HepG2 (cell line): ENCODE data around the gene IFIT2. TPM values are rescaled to one million over a fixed set of nuclear protein-coding genes. Genes with fewer than 3 reads are reported as not detected.

Source experiments
- ATAC-seq: fragments of 200-7000 bp; cut with Tn5 transposase; 3 replicates; pipeline ENCODE4 v1.9.1; 2020; ENCODE audit warnings: mild to moderate bottlenecking, moderate library complexity
- BruUV-seq: library from RNA; stranded (reverse); fragments of 400-500 nt; replicated peaks from 2 replicates; lab custom pipeline; 2021; lab: Mats Ljungman, UMichigan
- CTCF ChIA-PET: fragments of 300-600 bp; formaldehyde crosslinking; extraction: SDS; loops from one replicate; lab custom pipeline; 2021; ENCODE audit warnings: low total read pairs, inconsistent platforms, low intra/inter-chr PET ratio; lab: Yijun Ruan, JAX
- POLR2A ChIA-PET: fragments of 350-600 bp; sonication (Branson Sonifier 250); formaldehyde crosslinking; loops from one replicate; lab custom pipeline; 2020; ENCODE audit warnings: antibody characterized with exemption, inconsistent platforms; lab: Yijun Ruan, JAX
- DNase-seq: peaks from one replicate; pipeline ENCODE4 v3.0.0-alpha.2; 2015; ENCODE audit warnings: low spot score
- FAIRE-seq: peaks from 3 replicates; lab custom pipeline; 2011; peaks lifted over from hg19 to GRCh38; lab: Jason Lieb, UNC
- H2AFZ ChIP-seq: one replicate; pipeline ENCODE4 v1.6.1; 2011; ENCODE audit warnings: low read length, inconsistent platforms
- H3K27ac ChIP-seq: fragments of 300-600 bp; 3 replicates; pipeline ENCODE4 v1.8.0; 2011; ENCODE audit warnings: mixed run types, mild to moderate bottlenecking, mixed read lengths, low read length, inconsistent platforms; ENCODE audit not compliant: insufficient read depth; ENCODE audit errors: extremely low read length
- H3K27me3 ChIP-seq, 2 experiments: fragments of 200-600 bp in 1 of 2; 2 replicates in 1 of 2; 3 replicates in 1 of 2; pipeline versions ENCODE4 v1.6.0 to v1.8.0; 2011; ENCODE audit warnings: low read length in 2 of 2, mild to moderate bottlenecking in 2 of 2, moderate library complexity in 2 of 2, inconsistent platforms in 1 of 2; ENCODE audit not compliant: insufficient read depth in 2 of 2, control insufficient read depth in 1 of 2
- H3K36me3 ChIP-seq, 2 experiments: fragments of 200-600 bp in 1 of 2; replicated peaks in 1 of 2; 2 replicates in 1 of 2; 3 replicates in 1 of 2; pipeline versions ENCODE4 v1.5.1 to v1.8.0; 2011; ENCODE audit warnings: low read length in 2 of 2, inconsistent platforms in 1 of 2; ENCODE audit not compliant: insufficient read depth in 2 of 2, control insufficient read depth in 1 of 2
- H3K4me1 ChIP-seq: 2 replicates; pipeline ENCODE4 v1.5.1; 2012; ENCODE audit warnings: low read length, inconsistent platforms; ENCODE audit not compliant: insufficient read depth
- H3K4me2 ChIP-seq: 2 replicates; pipeline ENCODE4 v1.6.0; 2011; ENCODE audit warnings: low read depth, low read length, inconsistent platforms
- H3K4me3 ChIP-seq, 3 experiments: fragments of 200-600 bp in 1 of 3; sonication (generic), shearing (Covaris generic) in 1 of 3; replicated peaks in 1 of 3; 2 replicates each; pipeline ENCODE4 v1.5.1; 2011 to 2016; ENCODE audit warnings: low read length in 3 of 3, inconsistent platforms in 2 of 3, low read depth in 2 of 3, mild to moderate bottlenecking in 2 of 3, control low read depth in 1 of 3, mixed read lengths in 1 of 3; ENCODE audit not compliant: insufficient read depth in 1 of 3
- H3K79me2 ChIP-seq: one replicate; pipeline ENCODE4 v1.6.1; 2011; ENCODE audit warnings: low read length, inconsistent platforms; ENCODE audit not compliant: insufficient read depth
- H3K9ac ChIP-seq: 2 replicates; pipeline ENCODE4 v1.6.0; 2011; ENCODE audit warnings: mild to moderate bottlenecking, low read depth, low read length, inconsistent platforms; ENCODE audit not compliant: insufficient read depth
- H3K9me3 ChIP-seq: 2 replicates; pipeline ENCODE4 v1.5.1; 2012; ENCODE audit warnings: mild to moderate bottlenecking, low read length
- H4K20me1 ChIP-seq: 2 replicates; pipeline ENCODE4 v1.6.0; 2011; ENCODE audit warnings: inconsistent platforms, mild to moderate bottlenecking, low read length, moderate library complexity; ENCODE audit not compliant: insufficient read depth
- CCDC6 ChIP-seq: sonication (generic); formaldehyde crosslinking; IDR thresholded peaks from 2 replicates; pipeline ENCODE4 v1.8.1; 2022; ENCODE audit warnings: mild to moderate bottlenecking, missing genetic modification reagents, moderate library complexity
- KAT7 ChIP-seq: IDR thresholded peaks from 2 replicates; pipeline ENCODE4 v1.6.1; 2018; ENCODE audit warnings: borderline replicate concordance, missing compliant biosample characterization
- KDM6A ChIP-seq: IDR thresholded peaks from 2 replicates; pipeline ENCODE4 v1.6.1; 2016; ENCODE audit warnings: low read depth
- MED8 ChIP-seq: sonication (generic); formaldehyde crosslinking; IDR thresholded peaks from 2 replicates; pipeline ENCODE4 v1.8.1; 2023; ENCODE audit warnings: mild to moderate bottlenecking, missing genetic modification reagents; ENCODE audit not compliant: insufficient replicate concordance
- PAX8 ChIP-seq: sonication (generic); formaldehyde crosslinking; IDR thresholded peaks from 2 replicates; pipeline ENCODE4 v1.8.0; 2022; ENCODE audit warnings: mild to moderate bottlenecking, missing genetic modification reagents, borderline replicate concordance
- RAD21 ChIP-seq: fragments of 450-650 bp; formaldehyde crosslinking; IDR thresholded peaks from 2 replicates; pipeline ENCODE4 v1.5.0; 2020; ENCODE audit warnings: mild to moderate bottlenecking
- SMARCE1 ChIP-seq: fragments of 450-650 bp; IDR thresholded peaks from 2 replicates; pipeline ENCODE4 v1.6.1; 2017; ENCODE audit warnings: borderline replicate concordance
- TMF1 ChIP-seq: sonication (generic); formaldehyde crosslinking; IDR thresholded peaks from 2 replicates; pipeline ENCODE4 v1.8.1; 2022; ENCODE audit warnings: low read depth, missing genetic modification reagents
- ZNF34 ChIP-seq: sonication (generic); formaldehyde crosslinking; IDR thresholded peaks from 2 replicates; pipeline ENCODE4 v1.4.0; 2020; ENCODE audit warnings: mild to moderate bottlenecking, missing genetic modification reagents, borderline replicate concordance
- ZNF709 ChIP-seq: sonication (generic); formaldehyde crosslinking; IDR thresholded peaks from 2 replicates; pipeline ENCODE4 v1.5.0; 2020; ENCODE audit warnings: mild to moderate bottlenecking, missing genetic modification reagents
- ZNF790 ChIP-seq: sonication (generic); formaldehyde crosslinking; IDR thresholded peaks from 2 replicates; pipeline ENCODE4 v1.8.0; 2022; ENCODE audit warnings: missing genetic modification reagents, mild to moderate bottlenecking, borderline replicate concordance
- WGBS: methylation state at CpG from one replicate; pipeline ENCODE4 v1.1.6; 2017; ENCODE audit warnings: low lambda C conversion rate; 5-methylcytosine and 5-hydroxymethylcytosine counted together
- in situ Hi-C: cut with HindIII; loops from 2 replicates; pipeline ENCODE4 v1.10.0; 2017; ENCODE audit warnings: low pct_unique_long_range_greater_than_20kb; ENCODE audit not compliant: extremely low pct_ligation_motif_present
- intact Hi-C: fragments of 100-400 bp; cut with micrococcal nuclease; formaldehyde crosslinking; loops from one replicate; pipeline ENCODE4 v1.10.0; 2022; ENCODE audit not compliant: unreplicated experiment
- polyA plus RNA-seq, 8 experiments: library from polyadenylated mRNA; depleted of rRNA in 3 of 8; stranded (reverse) in 7 of 8; unstranded in 1 of 8; fragments of >200 nt; fragmentation: Illumina TruSeq in 4 of 8; extraction: Trizol in 4 of 8; gene quantifications; 2 replicates each; pipeline versions ENCODE4 v1.2.1 to v1.2.3, GENCODE V29; 2011 to 2016; ENCODE audit warnings: low read depth in 4 of 8, missing spikeins in 1 of 8, mixed read lengths in 1 of 8; ENCODE audit not compliant: insufficient read depth in 1 of 8
- total RNA-seq, 5 experiments: library from RNA; depleted of rRNA; stranded (reverse); fragments of >200 nt; fragmentation: Illumina TruSeq; extraction: Trizol; gene quantifications; 2 replicates each; pipeline ENCODE4 v1.2.3, GENCODE V29; 2016; ENCODE audit warnings: low read depth in 1 of 5
- TF ChIP-seq, protein P1 (sequence below), 2 experiments: sonication (generic) in 1 of 2; formaldehyde crosslinking in 1 of 2; IDR thresholded peaks; 2 replicates each; pipeline versions ENCODE4 v1.4.0 to v1.6.1; 2018 to 2020; ENCODE audit warnings: missing genetic modification reagents in 2 of 2, borderline replicate concordance in 1 of 2, low read depth in 1 of 2, mild to moderate bottlenecking in 1 of 2, missing biosample characterization in 1 of 2
- TF ChIP-seq, protein P2 (sequence below): sonication (generic); formaldehyde crosslinking; IDR thresholded peaks from 2 replicates; pipeline ENCODE4 v1.8.1; 2023; ENCODE audit warnings: mild to moderate bottlenecking, missing genetic modification reagents

The IFIT2 gene
- total and polyA plus RNA-seq, 2 of the 13 experiments (the other 11 are each of a cell fraction or from before 2014, with no cell fraction given), result 0.04 to 0.15 TPM

DNA sequence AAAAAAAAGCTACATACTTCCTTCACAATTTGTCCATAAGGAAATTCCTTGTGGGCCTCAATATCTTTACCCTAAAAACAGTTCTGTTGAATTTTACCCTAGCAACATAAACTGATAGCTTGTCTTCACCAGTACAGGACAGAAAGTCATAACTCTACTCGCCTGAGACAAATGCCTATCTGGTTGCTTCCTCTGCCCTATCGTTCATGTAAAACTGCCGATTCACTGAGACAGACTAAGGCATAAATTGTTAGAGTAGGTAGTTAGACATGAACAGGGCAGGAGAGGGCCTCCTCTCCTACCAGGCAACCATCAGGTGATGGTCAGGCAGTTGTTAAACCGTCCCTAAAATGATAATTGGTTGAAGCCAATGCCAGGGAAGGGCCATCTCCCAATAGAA is 51.0 kb downstream of the IFIT2 start:
- Histone ChIP-seq H4K20me1 (no peaks in the 10 kb centered on the region), H3K36me3 (no peaks in the 10 kb centered on the region), H3K27me3 (no peaks in the 10 kb centered on the region), H3K4me1 (peaks cover 55% of the 10 kb centered on the region), H3K4me3 (no peak overlapping the region), H3K27ac (peak overlapping the region; percentile 17), H3K4me2 (no peak overlapping the region), H2AFZ (no peak overlapping the region), H3K9me3 (no peaks in the 10 kb centered on the region)
- no peak for FAIRE-seq
- ChIA-PET POLR2A (interaction anchor here (1.3 to 3.5 kb wide), 6 partner anchors 15 to 291 kb away, joined by 3 to 17 read pairs (median 7); partner anchors contain the start of genes IFIT1, IFIT2 and IFIT3), CTCF (no interaction called here)
- BruUV-seq, result no TSS peak
- no peak for TF ChIP-seq CCDC6 (CRISPR knock-in tag)
- TF ChIP-seq, all 625 proteins: peak for 0
- intact Hi-C loops (no loop called here), in situ Hi-C loops (no loop called here)
- 62% methylated on average over 4 of the region's 4 CpGs for WGBS
- Histone ChIP-seq H3K9ac (no peak overlapping the region), H3K79me2 (no peaks in the 10 kb centered on the region)
- DNase-seq (no peak), ATAC-seq (no peak)

DNA sequence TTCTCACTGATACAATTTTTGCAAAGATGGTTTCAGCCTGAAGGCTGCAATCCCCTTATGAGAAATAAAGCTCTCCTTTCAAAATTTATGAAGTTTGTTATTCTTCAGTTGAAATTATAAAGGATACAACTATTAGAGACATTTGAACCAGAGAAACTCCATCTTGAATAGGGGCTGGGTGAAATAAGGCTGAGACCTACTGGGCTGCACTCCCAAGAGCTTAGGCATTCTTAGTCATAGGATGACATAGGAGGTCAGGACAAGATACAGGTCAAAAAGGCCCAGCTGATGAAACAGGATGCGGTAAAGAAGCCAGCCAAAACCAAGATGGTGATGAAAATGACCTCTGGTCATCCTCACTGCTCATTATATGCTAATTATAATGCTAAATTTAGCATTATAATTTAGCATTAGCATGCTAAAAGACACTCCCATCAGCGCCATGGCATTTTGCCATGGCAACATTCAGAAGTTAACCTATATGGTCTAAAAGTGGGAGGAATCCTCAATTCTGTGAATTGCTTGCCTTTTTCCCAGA is 53.6 kb downstream of the IFIT2 start:
- H3K9ac ChIP-seq, result no peak overlapping the region
- no peak overlapping the region for H2AFZ ChIP-seq
- DNase-seq (no peak), FAIRE-seq (no peak), ATAC-seq (no peak)
- no peaks in the 10 kb centered on the region for H3K9me3 ChIP-seq
- ChIA-PET CTCF (no interaction called here), POLR2A (no interaction called here)
- no peak overlapping the region for H3K4me2 ChIP-seq
- TF ChIP-seq KDM6A (CRISPR knock-in tag) (no peak), SMARCE1 (no peak), MED8 (no peak), TMF1 (CRISPR knock-in tag) (no peak), PAX8 (no peak), ZNF790 (no peak), ZNF709 (CRISPR knock-in tag) (no peak), KAT7 (CRISPR knock-in tag) (no peak), ZNF34 (CRISPR knock-in tag) (no peak), RAD21 (CRISPR knock-in tag) (no peak)
- TF ChIP-seq, protein P1, sequence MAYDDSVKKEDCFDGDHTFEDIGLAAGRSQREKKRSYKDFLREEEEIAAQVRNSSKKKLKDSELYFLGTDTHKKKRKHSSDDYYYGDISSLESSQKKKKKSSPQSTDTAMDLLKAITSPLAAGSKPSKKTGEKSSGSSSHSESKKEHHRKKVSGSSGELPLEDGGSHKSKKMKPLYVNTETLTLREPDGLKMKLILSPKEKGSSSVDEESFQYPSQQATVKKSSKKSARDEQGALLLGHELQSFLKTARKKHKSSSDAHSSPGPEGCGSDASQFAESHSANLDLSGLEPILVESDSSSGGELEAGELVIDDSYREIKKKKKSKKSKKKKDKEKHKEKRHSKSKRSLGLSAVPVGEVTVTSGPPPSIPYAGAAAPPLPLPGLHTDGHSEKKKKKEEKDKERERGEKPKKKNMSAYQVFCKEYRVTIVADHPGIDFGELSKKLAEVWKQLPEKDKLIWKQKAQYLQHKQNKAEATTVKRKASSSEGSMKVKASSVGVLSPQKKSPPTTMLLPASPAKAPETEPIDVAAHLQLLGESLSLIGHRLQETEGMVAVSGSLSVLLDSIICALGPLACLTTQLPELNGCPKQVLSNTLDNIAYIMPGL (CRISPR knock-in tag; IDR thresholded peaks at IDR 0.05; ENCODE audit: borderline replicate concordance in 1 of 2, low read depth in 1 of 2), result no peak
- TF ChIP-seq, protein P2, sequence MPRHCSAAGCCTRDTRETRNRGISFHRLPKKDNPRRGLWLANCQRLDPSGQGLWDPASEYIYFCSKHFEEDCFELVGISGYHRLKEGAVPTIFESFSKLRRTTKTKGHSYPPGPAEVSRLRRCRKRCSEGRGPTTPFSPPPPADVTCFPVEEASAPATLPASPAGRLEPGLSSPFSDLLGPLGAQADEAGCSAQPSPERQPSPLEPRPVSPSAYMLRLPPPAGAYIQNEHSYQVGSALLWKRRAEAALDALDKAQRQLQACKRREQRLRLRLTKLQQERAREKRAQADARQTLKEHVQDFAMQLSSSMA (CRISPR knock-in tag), result no peak
- peaks cover 29% of the 10 kb centered on the region for H3K4me1 ChIP-seq
- H3K36me3 ChIP-seq, result no peaks in the 10 kb centered on the region
- no peak overlapping the region for H3K27ac ChIP-seq
- BruUV-seq, result no TSS peak
- H3K4me3 ChIP-seq, result no peak overlapping the region
- intact Hi-C loops, result loop anchor here (5.0 kb wide), 1 partner anchor 1087 kb away; no protein-coding TSS in a partner anchor
- H3K79me2 ChIP-seq, result no peaks in the 10 kb centered on the region
- H3K27me3 ChIP-seq, result no peaks in the 10 kb centered on the region
- 84% methylated on average over 2 of the region's 2 CpGs for WGBS
- in situ Hi-C loops, result no loop called here
- H4K20me1 ChIP-seq, result no peaks in the 10 kb centered on the region
